ENCODE results near the gene AHRR. TPM values are rescaled to one million over a fixed set of nuclear protein-coding genes. Genes with fewer than 3 reads are reported as not detected.

AHRR gene
- total RNA-seq, 2 experiments from 2014 or later: 24.0 to 26.6 TPM

GRCh38 chr5:311963-312362 lies 9.6 kb upstream of the AHRR start:
- Mint-ChIP-seq H3K27me3 (no peaks in the 10 kb centered on the region), H3K4me3 (no peak overlapping the region), H3K36me3 (no peaks in the 10 kb centered on the region), H3K9me3 (no peaks in the 10 kb centered on the region), H3K4me1 (peaks cover 7% of the 10 kb centered on the region), H3K27ac (no peak overlapping the region)
- DNase-seq: no peak

- peaks cover 8% of the 10 kb centered on the region for H3K4me1 Mint-ChIP-seq
- no peaks in the 10 kb centered on the region for H3K36me3 Mint-ChIP-seq
- H3K9me3 Mint-ChIP-seq: no peaks in the 10 kb centered on the region
- no peak overlapping the region for H3K27ac Mint-ChIP-seq
- H3K27me3 Mint-ChIP-seq: no peaks in the 10 kb centered on the region
- H3K4me3 Mint-ChIP-seq: no peak overlapping the region
- no peak for DNase-seq
Measured at GRCh38 chr5:312845-313244, 8.7 kb upstream of the AHRR start.

GRCh38 chr5:313265-313664 lies 8.2 kb upstream of the AHRR start:
- no peak overlapping the region for H3K4me3 Mint-ChIP-seq
- H3K9me3 Mint-ChIP-seq: no peaks in the 10 kb centered on the region
- peak overlapping the region; percentile 5 for H3K27ac Mint-ChIP-seq
- H3K4me1 Mint-ChIP-seq: peaks cover 9% of the 10 kb centered on the region
- DNase-seq: no peak
- no peaks in the 10 kb centered on the region for H3K27me3 Mint-ChIP-seq
- H3K36me3 Mint-ChIP-seq: no peaks in the 10 kb centered on the region

- H3K27ac Mint-ChIP-seq: no peak overlapping the region
- peaks cover 10% of the 10 kb centered on the region for H3K4me1 Mint-ChIP-seq
- no peak for DNase-seq
- H3K9me3 Mint-ChIP-seq: no peaks in the 10 kb centered on the region
- no peaks in the 10 kb centered on the region for H3K36me3 Mint-ChIP-seq
- no peaks in the 10 kb centered on the region for H3K27me3 Mint-ChIP-seq
- no peak overlapping the region for H3K4me3 Mint-ChIP-seq
Measured at GRCh38 chr5:313806-314376, 7.6 kb upstream of the AHRR start.

GRCh38 chr5:314676-315487 lies 6.6 kb upstream of the AHRR start:
- no peak for DNase-seq
- Mint-ChIP-seq H3K27ac (no peak overlapping the region), H3K4me3 (no peak overlapping the region), H3K36me3 (no peaks in the 10 kb centered on the region), H3K27me3 (peaks cover 7% of the 10 kb centered on the region), H3K9me3 (no peaks in the 10 kb centered on the region), H3K4me1 (peaks cover 10% of the 10 kb centered on the region)

GRCh38 chr5:315488-316209 lies 5.9 kb upstream of the AHRR start:
- Mint-ChIP-seq H3K36me3 (no peaks in the 10 kb centered on the region), H3K4me1 (peaks cover 14% of the 10 kb centered on the region), H3K4me3 (no peak overlapping the region), H3K27ac (no peak overlapping the region), H3K27me3 (peaks cover 13% of the 10 kb centered on the region), H3K9me3 (no peaks in the 10 kb centered on the region)
- DNase-seq: no peak

GRCh38 chr5:316210-317085 lies 5.1 kb upstream of the AHRR start:
- Mint-ChIP-seq H3K4me3 (no peak overlapping the region), H3K27me3 (peaks cover 14% of the 10 kb centered on the region), H3K27ac (peak overlapping the region; percentile 58), H3K4me1 (peaks cover 15% of the 10 kb centered on the region), H3K9me3 (no peaks in the 10 kb centered on the region), H3K36me3 (no peaks in the 10 kb centered on the region)
- no peak for DNase-seq

GRCh38 chr5:317086-317811 lies 4.3 kb upstream of the AHRR start:
- Mint-ChIP-seq H3K4me3 (no peak overlapping the region), H3K9me3 (no peaks in the 10 kb centered on the region), H3K27ac (peak overlapping the region; percentile 65), H3K27me3 (peaks cover 14% of the 10 kb centered on the region), H3K4me1 (peaks cover 15% of the 10 kb centered on the region), H3K36me3 (no peaks in the 10 kb centered on the region)
- peak; percentile 82 for DNase-seq

GRCh38 chr5:318341-318897 lies 3.1 kb upstream of the AHRR start:
- Mint-ChIP-seq H3K27ac (no peak overlapping the region), H3K36me3 (peaks cover 7% of the 10 kb centered on the region), H3K4me3 (no peak overlapping the region), H3K4me1 (peaks cover 17% of the 10 kb centered on the region), H3K9me3 (no peaks in the 10 kb centered on the region), H3K27me3 (peaks cover 17% of the 10 kb centered on the region)
- DNase-seq: no peak

GRCh38 chr5:318931-319601 lies 2.4 kb upstream of the AHRR start:
- no peak overlapping the region for H3K4me3 Mint-ChIP-seq
- peaks cover 2% of the 10 kb centered on the region for H3K9me3 Mint-ChIP-seq
- H3K4me1 Mint-ChIP-seq: peaks cover 23% of the 10 kb centered on the region
- no peak overlapping the region for H3K27ac Mint-ChIP-seq
- DNase-seq: no peak
- H3K36me3 Mint-ChIP-seq: peaks cover 13% of the 10 kb centered on the region
- H3K27me3 Mint-ChIP-seq: peaks cover 20% of the 10 kb centered on the region

- Mint-ChIP-seq H3K27me3 (peaks cover 20% of the 10 kb centered on the region), H3K27ac (peak overlapping the region; percentile 73), H3K4me1 (peaks cover 23% of the 10 kb centered on the region), H3K4me3 (peak overlapping the region; percentile 83), H3K36me3 (peaks cover 23% of the 10 kb centered on the region), H3K9me3 (peaks cover 2% of the 10 kb centered on the region)
- no peak for DNase-seq
Measured at GRCh38 chr5:320524-321229, 837 bp upstream of the AHRR start.

GRCh38 chr5:321726-322251 lies 275 bp downstream of the AHRR start:
- H3K27me3 Mint-ChIP-seq: peaks cover 26% of the 10 kb centered on the region

More at GRCh38 chr5:321726-322251, 275 bp downstream of the AHRR start:
- Mint-ChIP-seq H3K36me3 (peaks cover 33% of the 10 kb centered on the region), H3K27ac (no peak overlapping the region), H3K4me1 (peaks cover 17% of the 10 kb centered on the region), H3K4me3 (peak overlapping the region; percentile 78), H3K9me3 (peaks cover 2% of the 10 kb centered on the region)
- DNase-seq: no peak
